Gastrocnemius medialis (tissue), 4 donors: ENCODE measurements around the gene TSPAN5.

Experiments
- POLR2A ChIP-seq, 2 donors: fragments of 450-650 bp; IDR thresholded peaks; one replicate each; pipeline ENCODE4 v1.6.1; 2017; ENCODE audit warnings: antibody characterized with exemption in 2 of 2, mild to moderate bottlenecking in 2 of 2, moderate library complexity in 2 of 2
- TF ChIP-seq, protein P1 (sequence below), 5 experiments: fragments of 450-650 bp in 3 of 5; fragments of 200-600 bp in 2 of 5; sonication (generic) in 2 of 5; IDR thresholded peaks in 4 of 5; conservative IDR thresholded peaks in 1 of 5; 1 replicate in 4 of 5; 2 replicates in 1 of 5; pipeline ENCODE4 v1.5.1; 2016 to 2019; ENCODE audit warnings: antibody characterized with exemption in 5 of 5, mild to moderate bottlenecking in 3 of 5, moderate library complexity in 3 of 5

DNA sequence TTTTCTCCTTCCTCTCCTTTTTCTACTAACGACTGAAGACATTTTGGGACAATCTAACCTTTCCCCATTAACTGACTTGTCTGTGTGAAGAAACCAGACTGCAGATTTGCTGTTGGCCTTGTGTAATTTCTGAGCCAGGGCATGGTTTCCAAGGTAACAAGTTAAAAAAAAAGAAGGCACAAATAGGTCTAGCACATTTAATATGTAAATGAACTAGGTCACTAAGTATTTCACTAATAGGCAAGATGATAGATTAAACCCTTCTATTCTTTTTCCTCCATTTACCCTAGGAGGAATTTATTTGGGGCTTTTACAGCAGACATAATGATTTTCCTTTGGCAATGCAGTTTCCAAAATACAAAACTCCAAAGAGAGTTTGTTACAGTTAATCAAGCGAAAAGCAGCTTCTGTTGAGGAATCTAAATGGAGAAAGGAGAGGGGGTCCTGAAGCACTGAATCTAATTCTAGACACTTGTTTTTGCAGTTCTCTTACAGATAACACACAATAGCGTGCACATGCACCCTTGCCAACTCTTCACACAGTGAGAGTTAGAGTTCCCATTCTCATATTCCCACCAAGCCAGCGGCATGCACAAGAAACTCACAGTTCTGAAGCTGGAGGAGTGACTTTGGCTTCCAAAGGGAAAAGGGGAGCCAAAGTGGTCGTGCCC, 72.0 kb downstream of the TSPAN5 start:
- TF ChIP-seq, protein P1, sequence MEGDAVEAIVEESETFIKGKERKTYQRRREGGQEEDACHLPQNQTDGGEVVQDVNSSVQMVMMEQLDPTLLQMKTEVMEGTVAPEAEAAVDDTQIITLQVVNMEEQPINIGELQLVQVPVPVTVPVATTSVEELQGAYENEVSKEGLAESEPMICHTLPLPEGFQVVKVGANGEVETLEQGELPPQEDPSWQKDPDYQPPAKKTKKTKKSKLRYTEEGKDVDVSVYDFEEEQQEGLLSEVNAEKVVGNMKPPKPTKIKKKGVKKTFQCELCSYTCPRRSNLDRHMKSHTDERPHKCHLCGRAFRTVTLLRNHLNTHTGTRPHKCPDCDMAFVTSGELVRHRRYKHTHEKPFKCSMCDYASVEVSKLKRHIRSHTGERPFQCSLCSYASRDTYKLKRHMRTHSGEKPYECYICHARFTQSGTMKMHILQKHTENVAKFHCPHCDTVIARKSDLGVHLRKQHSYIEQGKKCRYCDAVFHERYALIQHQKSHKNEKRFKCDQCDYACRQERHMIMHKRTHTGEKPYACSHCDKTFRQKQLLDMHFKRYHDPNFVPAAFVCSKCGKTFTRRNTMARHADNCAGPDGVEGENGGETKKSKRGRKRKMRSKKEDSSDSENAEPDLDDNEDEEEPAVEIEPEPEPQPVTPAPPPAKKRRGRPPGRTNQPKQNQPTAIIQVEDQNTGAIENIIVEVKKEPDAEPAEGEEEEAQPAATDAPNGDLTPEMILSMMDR (IDR thresholded peaks at IDR 0.05 in 4 of 5, conservative IDR thresholded peaks at IDR 0.05 in 1 of 5): no peak
- no peak for TF ChIP-seq POLR2A (IDR thresholded peaks at IDR 0.05)
